GM12878 (cell line): Measurements from ENCODE around the gene GSG1L2. TPM values are rescaled to one million over a fixed set of nuclear protein-coding genes. Genes with fewer than 3 reads are reported as not detected.

Experiments
- ATAC-seq: fragments of 200-7000 bp; cut with Tn5 transposase; 3 replicates; pipeline ENCODE4 v1.9.1; 2020; ENCODE audit warnings: mild to moderate bottlenecking, moderate library complexity
- BruUV-seq: library from RNA; stranded (reverse); fragments of 400-500 nt; replicated peaks from 2 replicates; lab custom pipeline; 2021; lab: Mats Ljungman, UMichigan
- CTCF ChIA-PET: fragments of 300-600 bp; sonication (Branson Sonifier 250); formaldehyde crosslinking; extraction: SDS; loops from one replicate; lab custom pipeline; 2021; ENCODE audit warnings: inconsistent platforms; lab: Yijun Ruan, JAX
- POLR2A ChIA-PET: fragments of 350-600 bp; formaldehyde crosslinking; extraction: SDS; loops from one replicate; lab custom pipeline; 2021; ENCODE audit warnings: inconsistent platforms; lab: Charles Lee
- RAD21 ChIA-PET: fragments of 300-600 bp; sonication (Branson Sonifier 250); formaldehyde crosslinking; loops from one replicate; lab custom pipeline; 2023; ENCODE audit warnings: antibody characterized with exemption; ENCODE audit not compliant: unreplicated experiment; lab: Charles Lee
- SMC1A ChIA-PET: fragments of 300-600 bp; sonication (Branson Sonifier 250); formaldehyde crosslinking; loops from one replicate; lab custom pipeline; 2023; ENCODE audit not compliant: unreplicated experiment, uncharacterized antibody; lab: Charles Lee
- DNase-seq: peaks from one replicate; pipeline ENCODE4 v3.0.0-alpha.2; 2011; ENCODE audit warnings: low read depth, low spot score
- FAIRE-seq: peaks from 3 replicates; lab custom pipeline; 2011; peaks lifted over from hg19 to GRCh38; lab: Jason Lieb, UNC
- H2AFZ ChIP-seq: 2 replicates; pipeline ENCODE4 v1.6.0; 2011; ENCODE audit warnings: low read depth, low read length, control low read depth; ENCODE audit not compliant: control insufficient read depth
- H3K27ac ChIP-seq: 2 replicates; pipeline ENCODE4 v1.5.1; 2011; ENCODE audit warnings: control low read depth; ENCODE audit not compliant: control insufficient read depth, insufficient read depth
- H3K27me3 ChIP-seq, 2 experiments: replicated peaks in 1 of 2; 2 replicates each; pipeline versions ENCODE4 v1.6.0 to v1.6.1; 2011; ENCODE audit warnings: low read length in 1 of 2; ENCODE audit not compliant: control insufficient read depth in 2 of 2, insufficient read depth in 2 of 2
- H3K36me3 ChIP-seq, 2 experiments: 2 replicates each; pipeline ENCODE4 v1.5.1; 2011; ENCODE audit warnings: low read length in 1 of 2; ENCODE audit not compliant: control insufficient read depth in 2 of 2, insufficient read depth in 2 of 2
- H3K4me1 ChIP-seq: 2 replicates; pipeline ENCODE4 v1.6.1; 2011; ENCODE audit warnings: mild to moderate bottlenecking, low read length, moderate library complexity, mixed read lengths; ENCODE audit not compliant: control insufficient read depth, insufficient read depth
- H3K4me2 ChIP-seq: 2 replicates; pipeline ENCODE4 v1.6.0; 2011; ENCODE audit warnings: control low read depth; ENCODE audit not compliant: control insufficient read depth, insufficient read depth
- H3K4me3 ChIP-seq: fragments of 200-600 bp; sonication (generic); 2 replicates; pipeline ENCODE4 v1.5.1; 2016
- H3K79me2 ChIP-seq: 2 replicates; pipeline ENCODE4 v1.6.0; 2011; ENCODE audit warnings: low read length; ENCODE audit not compliant: control insufficient read depth, insufficient read depth
- H3K9ac ChIP-seq: 2 replicates; pipeline ENCODE4 v1.8.0; 2011; ENCODE audit warnings: low read length, control low read depth, mixed read lengths; ENCODE audit not compliant: control insufficient read depth, insufficient read depth
- H3K9me3 ChIP-seq: replicated peaks from 3 replicates; pipeline ENCODE4 v1.5.1; 2011; ENCODE audit warnings: mild to moderate bottlenecking, low read length; ENCODE audit not compliant: control insufficient read depth, insufficient read depth
- H4K20me1 ChIP-seq: 2 replicates; pipeline ENCODE4 v1.6.0; 2011; ENCODE audit not compliant: control insufficient read depth, insufficient read depth
- ASH2L ChIP-seq: fragments of 300-600, 200-600 bp; sonication (generic); IDR thresholded peaks from 2 replicates; pipeline ENCODE4 v1.6.1; 2017; ENCODE audit warnings: low read depth, mild to moderate bottlenecking, borderline replicate concordance
- BMI1 ChIP-seq: fragments of 450-650 bp; IDR thresholded peaks from 2 replicates; pipeline ENCODE4 v1.6.1; 2016; ENCODE audit warnings: mild to moderate bottlenecking, moderate library complexity, borderline replicate concordance
- CBX5 ChIP-seq: sonication (generic); IDR thresholded peaks from 2 replicates; pipeline ENCODE4 v1.6.1; 2016; ENCODE audit warnings: low read depth, moderate library complexity, mild to moderate bottlenecking, inconsistent platforms
- CHD4 ChIP-seq: fragments of 200-600 bp; sonication (generic); IDR thresholded peaks from 2 replicates; pipeline ENCODE4 v1.6.1; 2016; ENCODE audit warnings: mild to moderate bottlenecking
- HCFC1 ChIP-seq: fragments of 150-350 bp; IDR thresholded peaks from 2 replicates; pipeline ENCODE4 v1.6.1; 2014; ENCODE audit warnings: low read length
- MTA2 ChIP-seq: fragments of 450-650 bp; IDR thresholded peaks from 2 replicates; pipeline ENCODE4 v1.6.1; 2016; ENCODE audit warnings: low read depth, mild to moderate bottlenecking, moderate library complexity
- MYB ChIP-seq: fragments of 150-350 bp; IDR thresholded peaks from 2 replicates; pipeline ENCODE4 v1.6.1; 2014; ENCODE audit warnings: mild to moderate bottlenecking, low read depth, low read length, borderline replicate concordance
- MYC ChIP-seq: IDR thresholded peaks from 2 replicates; pipeline ENCODE4 v1.6.1; 2011; ENCODE audit warnings: mild to moderate bottlenecking, low read length, moderate library complexity, inconsistent platforms; ENCODE audit not compliant: insufficient read depth, insufficient replicate concordance, insufficient read length, severe bottlenecking
- NR2C2 ChIP-seq: IDR thresholded peaks from 2 replicates; pipeline ENCODE4 v1.6.1; 2011; ENCODE audit warnings: borderline replicate concordance, low read depth; ENCODE audit not compliant: control insufficient read depth, insufficient read length
- PML ChIP-seq: IDR thresholded peaks from 2 replicates; pipeline ENCODE4 v1.6.1; 2012; ENCODE audit warnings: low read length, inconsistent platforms
- STAT1 ChIP-seq: fragments of 450-650 bp; conservative IDR thresholded peaks from 2 replicates; pipeline ENCODE4 v1.6.1; 2014; ENCODE audit warnings: antibody characterized with exemption, mild to moderate bottlenecking
- YBX1 ChIP-seq: fragments of 450-650 bp; IDR thresholded peaks from 2 replicates; pipeline ENCODE4 v1.6.1; 2016; ENCODE audit warnings: antibody characterized with exemption
- WGBS: methylation state at CpG from one replicate; pipeline ENCODE4 v1.1.6; 2016; ENCODE audit warnings: low lambda C conversion rate; ENCODE audit not compliant: insufficient replicate concordance, insufficient coverage; ENCODE audit errors: missing lambda C conversion rate; 5-methylcytosine and 5-hydroxymethylcytosine counted together
- in situ Hi-C: fragments of 300-500 bp; cut with MboI; formaldehyde crosslinking; loops from 9 replicates; pipeline ENCODE4 v1.14.3; 2018; ENCODE audit warnings: mixed read lengths
- intact Hi-C: fragments of 100-400 bp; cut with micrococcal nuclease; formaldehyde crosslinking; loops from one replicate; pipeline ENCODE4 v1.14.2; 2022; ENCODE audit not compliant: unreplicated experiment
- polyA plus RNA-seq, 11 experiments: library from polyadenylated mRNA; depleted of rRNA in 4 of 11; unstranded in 6 of 11; stranded (reverse) in 5 of 11; fragments of >200 nt; fragmentation: Nextera tagmentation in 4 of 11; fragmentation: Illumina TruSeq in 1 of 11; extraction: Ambion mirVana in 4 of 11; extraction: Trizol in 1 of 11; gene quantifications; 1 replicate in 1 of 11; 2 replicates in 10 of 11; pipeline versions ENCODE4 v1.2.1 to v1.2.3, GENCODE V29; 2011 to 2016; ENCODE audit warnings: inconsistent platforms in 2 of 11, missing spikeins in 2 of 11, low read depth in 1 of 11
- total RNA-seq, 4 experiments: library from RNA; depleted of rRNA in 3 of 4; stranded (reverse); fragments of >200 nt in 3 of 4; fragmentation: Illumina TruSeq in 1 of 4; extraction: Trizol in 1 of 4; gene quantifications; 2 replicates each; pipeline versions ENCODE4 v1.2.1 to v1.2.3, GENCODE V29; 2013 to 2021
- TF ChIP-seq, protein P1 (sequence below): fragments of 450-650 bp; IDR thresholded peaks from 2 replicates; pipeline ENCODE4 v1.6.1; 2016; ENCODE audit warnings: mild to moderate bottlenecking
- TF ChIP-seq, protein P2 (sequence below): fragments of 450-650 bp; IDR thresholded peaks from 2 replicates; pipeline ENCODE4 v1.6.1; 2017; ENCODE audit warnings: low read depth, mild to moderate bottlenecking, moderate library complexity

The GSG1L2 gene
- total and polyA plus RNA-seq, 10 of the 15 experiments (the other 5 are each of a cell fraction or from before 2014, with no cell fraction given) = not detected

DNA sequence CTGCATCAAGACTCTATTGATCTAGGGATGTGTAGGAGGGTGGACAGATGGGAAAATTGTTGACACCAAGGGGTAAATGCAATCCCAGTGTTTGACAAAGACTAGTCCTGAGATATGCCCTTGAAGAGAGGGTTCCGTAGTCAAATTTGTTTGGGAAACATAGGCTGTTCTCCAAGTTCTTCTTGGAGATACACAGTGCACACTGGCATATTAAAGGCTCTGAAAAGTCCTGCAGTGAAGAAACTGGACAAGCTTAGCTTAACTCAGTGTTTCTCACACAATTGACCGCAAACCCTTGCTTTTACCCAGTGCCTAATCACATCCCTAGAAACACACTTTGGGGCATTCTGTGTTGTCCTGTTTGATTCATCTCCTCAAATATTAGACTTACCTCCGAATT lies 41.3 kb downstream of the GSG1L2 start:
- WGBS = 52% methylated on average over 3 of the region's 3 CpGs
- ChIA-PET CTCF (no interaction called here), RAD21 (no interaction called here), POLR2A (no interaction called here), SMC1A (interaction anchor here (1.3 kb wide), 1 partner anchor 12 kb away, joined by 3 read pairs; no protein-coding TSS in a partner anchor)
- FAIRE-seq = no peak
- intact Hi-C loops (no loop called here), in situ Hi-C loops (no loop called here)
- H3K4me3 ChIP-seq = no peak overlapping the region
- TF ChIP-seq BMI1 (no peak), YBX1 (no peak), CBX5 (no peak), MTA2 (no peak), PML (no peak), NR2C2 (no peak), ASH2L (no peak), HCFC1 (no peak), CHD4 (no peak), MYB (no peak), MYC (no peak), STAT1 (no peak)
- TF ChIP-seq, protein P1, sequence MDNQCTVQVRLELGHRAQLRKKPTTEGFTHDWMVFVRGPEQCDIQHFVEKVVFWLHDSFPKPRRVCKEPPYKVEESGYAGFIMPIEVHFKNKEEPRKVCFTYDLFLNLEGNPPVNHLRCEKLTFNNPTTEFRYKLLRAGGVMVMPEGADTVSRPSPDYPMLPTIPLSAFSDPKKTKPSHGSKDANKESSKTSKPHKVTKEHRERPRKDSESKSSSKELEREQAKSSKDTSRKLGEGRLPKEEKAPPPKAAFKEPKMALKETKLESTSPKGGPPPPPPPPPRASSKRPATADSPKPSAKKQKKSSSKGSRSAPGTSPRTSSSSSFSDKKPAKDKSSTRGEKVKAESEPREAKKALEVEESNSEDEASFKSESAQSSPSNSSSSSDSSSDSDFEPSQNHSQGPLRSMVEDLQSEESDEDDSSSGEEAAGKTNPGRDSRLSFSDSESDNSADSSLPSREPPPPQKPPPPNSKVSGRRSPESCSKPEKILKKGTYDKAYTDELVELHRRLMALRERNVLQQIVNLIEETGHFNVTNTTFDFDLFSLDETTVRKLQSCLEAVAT = no peak
- TF ChIP-seq, protein P2, sequence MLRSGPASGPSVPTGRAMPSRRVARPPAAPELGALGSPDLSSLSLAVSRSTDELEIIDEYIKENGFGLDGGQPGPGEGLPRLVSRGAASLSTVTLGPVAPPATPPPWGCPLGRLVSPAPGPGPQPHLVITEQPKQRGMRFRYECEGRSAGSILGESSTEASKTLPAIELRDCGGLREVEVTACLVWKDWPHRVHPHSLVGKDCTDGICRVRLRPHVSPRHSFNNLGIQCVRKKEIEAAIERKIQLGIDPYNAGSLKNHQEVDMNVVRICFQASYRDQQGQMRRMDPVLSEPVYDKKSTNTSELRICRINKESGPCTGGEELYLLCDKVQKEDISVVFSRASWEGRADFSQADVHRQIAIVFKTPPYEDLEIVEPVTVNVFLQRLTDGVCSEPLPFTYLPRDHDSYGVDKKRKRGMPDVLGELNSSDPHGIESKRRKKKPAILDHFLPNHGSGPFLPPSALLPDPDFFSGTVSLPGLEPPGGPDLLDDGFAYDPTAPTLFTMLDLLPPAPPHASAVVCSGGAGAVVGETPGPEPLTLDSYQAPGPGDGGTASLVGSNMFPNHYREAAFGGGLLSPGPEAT = no peak
- no peaks in the 10 kb centered on the region for H3K9me3 ChIP-seq
- H3K9ac ChIP-seq = no peak overlapping the region
- no TSS peak for BruUV-seq
- ATAC-seq = no peak
- H3K27ac ChIP-seq = no peak overlapping the region
- no peak overlapping the region for H3K4me2 ChIP-seq
- no peaks in the 10 kb centered on the region for H3K4me1 ChIP-seq
- no peaks in the 10 kb centered on the region for H3K36me3 ChIP-seq
- H4K20me1 ChIP-seq = no peaks in the 10 kb centered on the region
- no peak for DNase-seq
- H3K27me3 ChIP-seq = peaks cover 0 to 1% of the 10 kb centered on the region in 2 experiments; a peak in 1 of 4 replicates
- H2AFZ ChIP-seq = no peak overlapping the region
- no peaks in the 10 kb centered on the region for H3K79me2 ChIP-seq
